GM06990 (cell line): ENCODE results near the gene AMER2.

ENCODE experiments used
- DNase-seq: peaks from one replicate; pipeline ENCODE4 v3.0.0-alpha.2; 2011; ENCODE audit not compliant: insufficient read length; ENCODE audit errors: extremely low read depth
- H3K27me3 ChIP-seq: replicated peaks from 2 replicates; pipeline ENCODE4 v1.6.0; 2011; ENCODE audit warnings: low read length; ENCODE audit not compliant: control insufficient read depth, insufficient read depth
- H3K36me3 ChIP-seq: 2 replicates; pipeline ENCODE4 v1.5.1; 2011; ENCODE audit warnings: low read length; ENCODE audit not compliant: control insufficient read depth, insufficient read depth
- H3K4me3 ChIP-seq: replicated peaks from 2 replicates; pipeline ENCODE4 v1.5.1; 2011; ENCODE audit warnings: low read depth, mild to moderate bottlenecking, control low read depth, low read length
- TF ChIP-seq, protein P1 (sequence below): IDR thresholded peaks from 2 replicates; pipeline ENCODE4 v1.5.1; 2011; ENCODE audit warnings: low read length, control low read depth, mild to moderate bottlenecking, inconsistent platforms; ENCODE audit not compliant: insufficient read depth, poor library complexity, severe bottlenecking

The AMER2 gene

DNA sequence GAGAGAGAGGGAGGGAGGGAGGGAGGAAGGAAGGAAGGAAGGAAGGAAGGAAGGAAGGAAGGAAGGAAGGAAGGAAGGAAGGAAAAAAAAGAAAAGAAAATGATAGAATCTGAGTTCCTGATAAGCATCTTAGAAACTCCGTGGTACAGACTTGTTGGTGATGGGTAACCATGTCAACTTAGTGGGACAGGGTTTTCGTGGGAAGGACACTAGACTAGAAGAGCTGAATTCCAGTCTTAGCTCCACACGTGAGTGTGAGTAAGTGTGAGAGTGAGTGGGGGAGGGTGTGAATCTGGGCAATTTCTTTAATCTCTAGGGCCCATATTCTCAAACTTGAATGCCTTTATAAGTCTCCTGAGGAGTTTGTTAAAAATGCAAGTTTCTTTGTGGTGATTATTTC, 41.1 kb downstream of the AMER2 start:
- no peaks in the 10 kb centered on the region for H3K36me3 ChIP-seq
- TF ChIP-seq, protein P1, sequence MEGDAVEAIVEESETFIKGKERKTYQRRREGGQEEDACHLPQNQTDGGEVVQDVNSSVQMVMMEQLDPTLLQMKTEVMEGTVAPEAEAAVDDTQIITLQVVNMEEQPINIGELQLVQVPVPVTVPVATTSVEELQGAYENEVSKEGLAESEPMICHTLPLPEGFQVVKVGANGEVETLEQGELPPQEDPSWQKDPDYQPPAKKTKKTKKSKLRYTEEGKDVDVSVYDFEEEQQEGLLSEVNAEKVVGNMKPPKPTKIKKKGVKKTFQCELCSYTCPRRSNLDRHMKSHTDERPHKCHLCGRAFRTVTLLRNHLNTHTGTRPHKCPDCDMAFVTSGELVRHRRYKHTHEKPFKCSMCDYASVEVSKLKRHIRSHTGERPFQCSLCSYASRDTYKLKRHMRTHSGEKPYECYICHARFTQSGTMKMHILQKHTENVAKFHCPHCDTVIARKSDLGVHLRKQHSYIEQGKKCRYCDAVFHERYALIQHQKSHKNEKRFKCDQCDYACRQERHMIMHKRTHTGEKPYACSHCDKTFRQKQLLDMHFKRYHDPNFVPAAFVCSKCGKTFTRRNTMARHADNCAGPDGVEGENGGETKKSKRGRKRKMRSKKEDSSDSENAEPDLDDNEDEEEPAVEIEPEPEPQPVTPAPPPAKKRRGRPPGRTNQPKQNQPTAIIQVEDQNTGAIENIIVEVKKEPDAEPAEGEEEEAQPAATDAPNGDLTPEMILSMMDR, result no peak
- H3K27me3 ChIP-seq, result no peaks in the 10 kb centered on the region; the same call in 1 of the 2 replicates
- DNase-seq, result no peak
- no peak overlapping the region for H3K4me3 ChIP-seq

DNA sequence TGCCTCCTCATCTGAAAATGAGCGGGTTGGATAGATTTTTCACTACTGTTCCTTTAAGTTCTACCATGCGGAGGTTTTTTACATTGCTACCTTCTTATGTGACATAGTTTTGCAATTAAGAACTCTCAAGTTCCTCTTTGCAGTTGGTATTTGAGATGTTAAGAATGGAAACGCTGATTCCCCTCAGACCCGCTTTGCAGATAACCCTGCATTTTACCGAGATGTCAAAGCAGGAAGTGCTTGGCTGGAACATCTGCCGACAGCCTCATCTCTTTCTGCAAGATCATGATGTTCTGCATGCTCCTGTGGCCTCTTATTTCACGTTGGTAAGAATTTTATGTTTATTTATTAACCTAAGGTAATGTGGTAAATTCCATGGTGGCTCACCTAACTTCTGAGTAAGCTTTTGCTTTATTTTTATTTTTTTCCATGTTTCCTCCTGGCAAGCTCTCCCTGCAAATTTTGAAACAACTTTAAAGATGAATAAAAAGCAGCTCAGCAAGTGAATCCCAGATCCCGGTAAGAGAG, 53.6 kb downstream of the AMER2 start:
- TF ChIP-seq, protein P1, result no peak
- H3K36me3 ChIP-seq, result no peaks in the 10 kb centered on the region
- no peaks in the 10 kb centered on the region for H3K27me3 ChIP-seq
- no peak for DNase-seq
- H3K4me3 ChIP-seq, result no peak overlapping the region

DNA sequence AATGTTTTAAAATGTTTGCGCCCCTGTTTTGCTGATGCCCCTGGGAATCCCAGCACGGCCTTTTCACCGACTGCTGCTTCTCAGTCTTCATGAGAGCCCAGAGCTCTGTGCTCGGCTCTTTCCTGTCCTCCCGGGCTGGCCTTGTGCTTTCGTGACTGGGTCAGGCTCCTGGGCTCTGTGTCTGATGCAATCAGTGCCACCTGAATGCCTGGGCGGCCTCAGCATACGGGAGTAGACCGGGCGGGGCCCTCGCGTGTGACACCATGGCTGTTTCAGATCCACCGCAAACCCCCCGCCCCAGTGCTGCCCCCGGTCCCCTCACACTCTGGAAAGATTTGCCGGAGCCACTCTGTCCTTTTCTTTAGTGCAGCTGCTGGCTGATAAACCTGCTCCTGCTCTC, 54.8 kb downstream of the AMER2 start:
- Histone ChIP-seq H3K27me3 (no peaks in the 10 kb centered on the region), H3K4me3 (no peak overlapping the region), H3K36me3 (no peaks in the 10 kb centered on the region)
- TF ChIP-seq, protein P1, result no peak
- no peak for DNase-seq

DNA sequence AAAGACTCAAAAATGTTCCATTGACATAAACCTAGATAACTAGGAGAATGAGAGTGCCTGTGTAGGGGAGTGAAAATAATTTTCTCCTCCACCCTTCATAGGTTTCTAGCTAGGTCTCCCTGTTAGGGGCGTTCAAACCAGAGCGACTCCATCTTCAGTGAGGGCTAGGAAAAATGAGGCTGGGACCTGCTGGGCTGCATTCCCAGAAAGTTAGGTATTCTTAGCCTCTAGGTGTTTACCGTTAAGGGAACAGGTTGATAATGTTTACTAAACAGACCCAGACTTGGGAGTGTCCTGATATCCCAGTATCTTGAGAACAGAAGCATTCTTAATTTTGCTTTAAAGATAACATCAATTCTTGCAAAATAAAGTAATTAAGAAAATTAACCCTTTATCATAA, 56.0 kb downstream of the AMER2 start:
- H3K27me3 ChIP-seq, result no peaks in the 10 kb centered on the region
- H3K4me3 ChIP-seq, result no peak overlapping the region
- TF ChIP-seq, protein P1, result no peak
- no peak for DNase-seq
- no peaks in the 10 kb centered on the region for H3K36me3 ChIP-seq

DNA sequence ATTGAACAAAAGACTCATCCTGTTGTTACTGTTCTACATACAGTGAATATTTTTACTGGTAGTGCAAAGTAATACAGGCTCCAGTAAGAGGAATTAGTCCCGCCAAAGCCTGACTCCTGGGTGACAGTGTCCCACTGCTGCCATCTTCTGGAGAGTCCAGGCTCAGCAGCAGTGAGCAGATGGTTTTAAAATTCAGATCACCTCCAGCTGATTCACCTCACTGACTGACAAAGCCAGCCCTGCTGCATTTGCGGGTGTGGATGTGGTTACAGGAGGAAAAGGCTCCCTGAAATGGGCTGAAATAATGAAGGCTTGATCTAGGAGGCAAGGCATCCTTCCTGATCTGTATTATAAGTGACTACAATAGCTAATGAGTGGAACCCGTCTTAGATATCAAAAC, 57.9 kb downstream of the AMER2 start:
- TF ChIP-seq, protein P1, result peak; percentile 91
- Histone ChIP-seq H3K4me3 (no peak overlapping the region), H3K27me3 (no peaks in the 10 kb centered on the region), H3K36me3 (no peaks in the 10 kb centered on the region)
- DNase-seq, result peak; percentile 54

DNA sequence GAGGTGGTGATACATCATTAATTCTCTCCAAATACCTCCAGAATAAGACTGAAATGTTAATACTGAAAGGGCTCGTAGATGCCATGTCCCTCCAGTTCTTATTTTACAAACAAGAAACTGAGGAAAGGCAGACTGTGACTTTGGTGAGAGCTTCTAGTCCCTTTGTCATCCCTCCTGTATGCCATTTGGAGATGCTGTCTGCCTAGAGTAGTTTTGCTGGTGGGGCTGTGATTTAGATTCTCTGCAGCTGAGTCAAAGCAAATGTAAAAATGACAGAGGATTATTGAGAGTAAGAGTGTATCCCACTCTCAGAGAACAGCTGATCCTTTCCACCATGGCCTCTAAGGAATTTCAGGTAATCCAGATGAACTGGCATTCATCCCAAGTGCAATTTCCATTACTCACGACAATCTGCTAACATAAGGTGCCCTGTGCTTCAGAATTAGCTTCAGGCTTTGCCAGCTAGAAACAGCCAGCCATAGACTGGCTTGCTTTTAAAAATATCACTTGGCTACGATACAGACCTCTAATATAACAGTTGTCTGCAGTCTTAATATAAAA, 59.3 kb downstream of the AMER2 start:
- no peak for DNase-seq
- no peaks in the 10 kb centered on the region for H3K27me3 ChIP-seq
- no peaks in the 10 kb centered on the region for H3K36me3 ChIP-seq
- TF ChIP-seq, protein P1, result no peak
- no peak overlapping the region for H3K4me3 ChIP-seq
